Spleen (tissue), 7 donors: ENCODE measurements around the gene ZNRF3.

Source experiments
- CTCF ChIP-seq, 11 experiments: fragments of 200-600 bp in 7 of 11; fragments of 450-650 bp in 4 of 11; sonication (generic) in 4 of 11; IDR thresholded peaks in 8 of 11; conservative IDR thresholded peaks in 3 of 11; 1 replicate in 7 of 11; 2 replicates in 4 of 11; pipeline versions ENCODE4 v1.4.0 to v1.8.0; 2016 to 2021; ENCODE audit warnings: antibody characterized with exemption in 11 of 11, inconsistent platforms in 4 of 11, mild to moderate bottlenecking in 1 of 11
- POLR2A ChIP-seq, 3 donors: fragments of 450-650 bp; IDR thresholded peaks; one replicate each; pipeline ENCODE4 v1.5.1; 2017; ENCODE audit warnings: antibody characterized with exemption in 3 of 3, mild to moderate bottlenecking in 1 of 3
- donor health status: DM: no; HTN: no; CAD: no; lungs with moderate emphysema.
- donor health status: DM: no; HTN: no; CAD: no.
- donor health status: DM: no; HTN: no; CAD: no.

GRCh38 chr22:29082826-29083545 lies 199.6 kb downstream of the ZNRF3 start:
- no peak for TF ChIP-seq CTCF (IDR thresholded peaks at IDR 0.05 in 8 of 11, conservative IDR thresholded peaks at IDR 0.05 in 3 of 11)
- no peak for TF ChIP-seq POLR2A (IDR thresholded peaks at IDR 0.05)
